HG02571 (cell line): ENCODE measurements around the gene BRICD5.
"Not testable (repeated sequence)": the region's sequence is repeated elsewhere in the genome, so short reads cannot be mapped to it uniquely, and the experiment has no call there.

ENCODE experiments used
- ATAC-seq: cut with Tn5 transposase; IDR thresholded peaks from one replicate; pipeline ENCODE4 v1.9.1; 2021; ENCODE audit warnings: mild to moderate bottlenecking, moderate library complexity; ENCODE audit not compliant: unreplicated experiment

BRICD5 gene

DNA sequence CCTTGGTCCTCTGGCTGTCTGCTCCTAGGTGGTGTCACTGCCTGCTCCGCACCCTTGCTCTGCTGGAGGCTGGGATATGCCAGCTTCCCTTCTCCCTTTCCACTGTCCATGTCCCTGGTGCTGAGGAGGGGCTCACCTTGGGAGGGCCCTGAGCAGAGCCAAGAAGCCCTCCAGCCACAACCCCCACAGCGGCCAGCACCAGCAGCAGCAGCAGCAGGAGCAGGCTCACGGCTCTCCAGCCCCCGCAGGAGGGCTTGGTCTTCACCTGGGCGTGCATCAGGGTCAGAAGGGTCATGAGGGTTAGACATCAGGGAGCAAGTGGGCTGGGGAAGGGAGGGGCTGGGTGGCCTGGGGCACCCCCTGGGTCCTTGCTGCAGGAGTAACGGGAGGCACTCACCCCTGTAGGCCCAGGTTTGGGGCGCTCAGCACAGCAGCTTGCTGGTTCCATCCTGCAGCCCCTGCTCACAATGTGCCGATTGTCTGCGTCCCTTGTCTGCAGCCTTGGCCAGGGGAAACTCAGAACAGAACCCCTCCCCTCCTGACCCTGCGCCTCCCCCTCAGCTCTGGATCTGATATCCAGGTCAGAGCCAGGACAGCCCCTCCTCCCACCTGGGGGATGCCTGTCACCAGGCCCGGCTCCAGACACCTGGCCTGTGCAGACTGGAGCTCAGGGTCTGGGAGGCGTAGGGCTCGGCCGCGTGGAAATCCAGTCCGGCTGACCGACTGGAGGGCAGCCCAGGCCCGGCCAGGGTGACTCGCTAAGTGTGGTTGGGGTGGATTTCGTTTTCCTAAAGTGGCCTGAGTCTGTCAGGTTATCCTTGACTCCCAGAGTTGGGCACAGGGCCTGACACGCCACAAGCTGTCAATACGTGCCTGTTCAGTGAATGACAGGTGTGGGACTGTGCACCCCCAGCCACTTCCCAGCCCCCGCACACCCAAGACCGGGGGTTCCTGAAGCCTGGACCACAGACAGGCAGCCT is at the start of gene BRICD5:
TSS of gene BRICD5 (minus strand) at position 478 of the 980 bp plus-strand sequence. CDS start at position 448, 30 bp downstream.
- no peak for ATAC-seq

GRCh38 chr16:2260250-2260649 is 49.6 kb upstream of the BRICD5 start:
- no peak for ATAC-seq

DNA sequence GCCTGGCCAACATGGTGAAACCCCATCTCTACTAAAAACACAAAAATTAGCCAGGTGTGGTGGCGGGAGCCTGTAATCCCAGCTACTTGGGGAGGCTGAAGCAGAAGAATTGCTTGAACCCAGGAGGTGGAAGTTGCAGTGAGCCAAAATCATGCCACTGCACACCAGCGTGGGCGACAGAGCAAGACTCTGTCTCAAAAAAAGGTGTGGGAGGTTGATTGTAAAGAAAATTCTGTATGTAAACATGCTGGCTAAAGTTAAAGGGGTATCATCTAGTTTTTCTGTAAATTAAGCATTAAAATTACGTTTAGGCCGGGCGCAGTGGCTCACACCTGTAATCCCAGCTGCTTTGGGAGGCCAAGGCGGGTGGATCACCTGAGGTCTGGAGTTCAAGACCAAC is 47.9 kb upstream of the BRICD5 start:
- not testable (repeated sequence) for ATAC-seq

DNA sequence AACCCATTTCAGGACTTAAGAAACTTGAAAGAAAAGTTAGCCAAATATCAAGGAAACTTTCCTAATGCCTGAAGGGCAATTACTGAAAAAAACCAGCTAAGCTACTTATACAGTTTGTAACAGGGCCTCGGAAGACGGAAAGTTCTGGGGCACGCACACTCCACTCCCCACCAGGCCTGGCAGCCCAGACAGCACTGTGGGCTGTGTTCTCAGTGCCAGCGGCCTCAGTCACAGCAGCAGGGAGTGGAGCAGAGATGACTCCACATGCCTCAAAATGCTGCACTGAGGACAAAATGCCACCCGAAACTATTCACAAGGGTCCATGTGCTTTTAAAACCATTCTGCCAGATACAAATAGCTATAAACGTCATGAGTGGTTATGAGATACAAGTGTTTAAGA is 47.1 kb upstream of the BRICD5 start:
- no peak for ATAC-seq

GRCh38 chr16:2256531-2257140 is 46.0 kb upstream of the BRICD5 start:
- ATAC-seq = no peak

- no peak for ATAC-seq
These were observed 42.6 kb upstream of the BRICD5 start for GRCh38 chr16:2253293-2253692.

- ATAC-seq = no peak
These were observed 42.1 kb upstream of the BRICD5 start for GRCh38 chr16:2252806-2253148.

GRCh38 chr16:2251296-2252111 is 40.8 kb upstream of the BRICD5 start, which contains the start of gene ECI1:
Gene ECI1 (minus strand): TSS chr16:2251587. CDS start chr16:2251566, 21 bp downstream.
- ATAC-seq = peak; percentile 83

- ATAC-seq = no peak
These were observed 40.1 kb upstream of the BRICD5 start for GRCh38 chr16:2250652-2251295.

DNA sequence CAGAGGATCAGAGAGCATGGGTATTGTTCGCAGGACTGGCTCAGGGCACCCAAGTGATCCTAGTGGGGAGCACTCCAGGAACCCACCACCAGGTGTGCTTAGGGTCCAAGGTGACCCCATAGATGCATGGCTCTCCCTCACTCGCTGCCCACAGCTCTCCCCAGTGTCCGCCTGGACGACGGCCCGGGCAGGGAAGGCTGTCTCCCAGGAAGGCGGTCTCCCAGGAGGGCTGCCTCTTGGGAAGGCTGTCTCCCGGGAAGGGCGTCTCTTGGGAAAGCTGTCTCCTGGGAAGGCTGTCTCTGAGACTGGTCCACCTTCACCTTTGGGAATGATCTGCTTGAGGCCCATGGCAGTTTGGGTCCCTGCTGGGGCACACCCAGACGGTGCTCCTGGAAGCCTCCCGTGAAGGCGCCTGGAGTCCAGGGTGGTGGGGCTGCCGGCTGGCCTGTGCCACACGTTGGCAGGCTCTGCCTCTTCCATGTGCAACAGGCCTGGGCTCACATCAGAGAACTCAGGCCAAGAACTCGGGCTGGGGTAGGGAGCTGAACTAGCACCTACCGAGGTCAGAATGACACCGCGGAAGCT is 35.7 kb upstream of the BRICD5 start:
- no peak for ATAC-seq

- no peak for ATAC-seq
These were observed 34.5 kb upstream of the BRICD5 start for GRCh38 chr16:2244926-2245795.

DNA sequence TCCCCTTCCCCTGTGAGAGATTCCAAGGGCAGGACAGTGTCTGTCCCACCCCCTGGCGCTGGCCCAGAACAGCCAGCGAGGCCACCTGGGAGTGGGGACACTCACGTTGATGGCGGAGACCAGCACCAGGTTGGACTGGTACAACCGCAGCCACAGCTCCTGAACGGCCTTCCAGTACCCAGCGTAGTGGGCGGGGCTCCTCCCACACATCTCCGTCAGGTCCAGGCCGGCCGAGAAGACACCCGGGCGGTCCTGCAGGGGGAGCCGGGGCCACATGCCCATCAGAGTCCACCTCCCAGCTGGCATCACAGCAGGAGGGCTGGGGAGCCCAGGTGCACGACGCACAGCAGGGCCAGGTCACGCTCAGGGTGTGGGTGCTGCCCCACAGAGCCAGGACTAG is 33.6 kb upstream of the BRICD5 start:
- ATAC-seq = no peak

DNA sequence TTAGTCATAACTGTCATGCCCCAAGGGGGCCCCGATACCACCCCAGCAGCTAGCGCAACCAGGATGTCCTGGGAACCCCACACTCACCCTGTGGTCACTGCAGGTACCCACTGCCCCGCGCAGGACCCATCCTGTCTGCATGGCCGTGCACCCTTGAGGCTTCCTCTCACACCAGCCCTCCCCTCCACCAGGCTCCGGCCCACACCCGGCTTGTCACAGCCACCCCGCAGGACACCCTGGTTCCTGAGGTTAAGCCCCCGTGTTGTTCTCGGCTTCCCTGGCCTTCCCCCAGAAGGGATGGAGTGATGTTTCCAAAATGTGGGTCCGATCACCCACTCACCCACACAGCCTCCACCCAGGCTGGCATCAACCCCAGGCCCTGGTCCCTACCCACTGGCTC is 33.1 kb upstream of the BRICD5 start:
- ATAC-seq = no peak

DNA sequence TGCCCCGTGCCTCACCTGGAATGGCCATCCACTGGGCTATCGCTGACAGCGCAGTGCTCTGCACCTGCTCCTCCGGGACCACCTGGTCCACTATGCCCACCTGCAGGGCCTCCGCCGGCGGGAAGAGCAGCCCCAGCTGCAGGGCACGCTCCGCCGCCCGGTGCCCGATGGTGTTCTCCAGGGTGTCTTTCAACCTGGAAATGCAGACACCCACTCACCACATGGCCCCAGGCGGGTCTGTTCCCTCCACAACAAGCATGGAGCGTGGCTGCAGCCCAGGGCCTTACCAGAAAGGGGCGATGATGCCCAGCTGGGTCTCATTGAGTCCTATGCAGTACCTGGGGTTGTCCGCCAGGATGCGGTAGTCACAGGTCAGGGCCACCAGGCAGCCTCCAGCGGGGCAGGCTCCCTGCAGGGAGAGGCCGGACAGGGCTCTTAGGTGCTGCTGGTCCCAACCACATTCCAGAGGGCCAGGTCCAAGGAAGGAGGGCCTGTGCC is 32.4 kb upstream of the BRICD5 start:
- no peak for ATAC-seq

- no peak for ATAC-seq
These were observed 31.9 kb upstream of the BRICD5 start for GRCh38 chr16:2242598-2242997.

DNA sequence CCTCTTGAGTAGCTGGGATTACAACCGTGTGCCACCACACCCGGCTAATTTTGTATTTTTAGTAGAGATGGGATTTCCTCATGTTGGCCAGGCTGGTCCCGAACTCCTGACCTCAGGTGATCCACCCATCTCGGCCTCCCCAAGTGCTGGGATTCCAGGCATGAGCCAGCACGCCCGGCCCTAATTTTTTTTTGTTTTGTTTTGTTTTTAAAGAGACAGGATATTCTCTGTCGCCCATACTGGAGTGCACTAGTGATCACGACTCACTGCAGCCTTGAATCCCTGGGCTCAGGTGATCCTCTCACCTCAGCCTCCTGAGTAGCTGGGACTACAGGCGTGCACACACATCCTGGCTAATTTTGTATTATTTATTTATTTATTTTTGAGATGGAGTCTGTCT is 29.7 kb upstream of the BRICD5 start:
- not testable (repeated sequence) for ATAC-seq

GRCh38 chr16:2238838-2239675 is 28.4 kb upstream of the BRICD5 start:
- ATAC-seq = no peak

DNA sequence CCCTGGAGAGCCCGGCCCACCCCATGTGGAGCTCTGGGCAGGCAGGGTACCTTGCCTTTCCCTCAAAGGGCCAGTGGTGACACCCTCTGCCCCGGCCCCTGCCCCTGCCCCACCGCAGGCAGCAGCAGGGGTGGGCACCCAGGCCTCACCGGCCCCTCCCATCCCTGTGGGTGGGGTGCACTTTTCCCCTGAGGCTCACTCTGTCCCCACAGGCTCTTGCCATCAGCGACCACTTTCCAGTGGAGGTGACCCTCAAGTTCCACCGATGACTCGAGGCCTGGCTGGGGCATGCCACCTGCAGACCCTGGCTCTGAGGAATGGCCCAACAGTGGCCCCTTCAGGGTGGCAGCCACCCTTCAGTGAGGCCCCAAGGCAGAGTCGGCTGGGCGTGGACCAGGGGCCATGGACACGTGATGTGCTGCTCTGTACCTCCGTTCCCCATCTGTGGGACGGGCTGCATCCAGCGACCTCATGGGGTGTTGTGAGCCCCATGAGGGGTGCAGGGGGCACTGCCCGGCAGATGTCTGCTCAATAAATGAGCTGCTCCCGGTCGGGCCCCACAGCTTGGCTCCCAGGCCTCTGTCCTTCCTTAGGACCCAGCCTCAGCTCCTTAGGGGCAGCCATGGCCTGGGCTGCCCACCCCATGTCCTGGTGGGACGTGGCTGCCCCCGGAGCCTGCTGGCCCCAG is 27.6 kb upstream of the BRICD5 start:
- no peak for ATAC-seq
